Measurements from ENCODE around the gene UNC119.

Gene UNC119

DNA sequence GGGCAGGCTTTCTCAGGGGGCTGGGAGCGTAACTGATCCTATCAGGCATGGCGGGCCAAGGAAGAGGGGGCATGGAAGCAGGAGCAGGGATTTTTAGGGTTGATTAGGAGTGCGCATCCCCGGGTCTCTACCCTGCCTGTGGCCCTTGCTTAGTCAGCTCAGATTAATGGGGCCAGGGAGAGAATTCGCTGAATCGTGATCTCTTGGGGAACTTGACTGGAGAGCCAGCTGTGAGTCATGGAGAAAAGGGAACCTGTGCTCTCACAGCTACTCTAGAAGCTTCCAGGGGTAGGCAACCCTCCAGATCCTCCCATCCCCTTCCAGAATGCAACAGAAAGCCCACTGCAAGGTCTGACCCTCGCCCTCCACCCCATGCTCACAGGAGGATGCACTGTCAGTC is 42.6 kb downstream of the UNC119 start:
- H3K36me3 ChIP-seq, result no peaks in the 10 kb centered on the region
- TF ChIP-seq, protein P1, sequence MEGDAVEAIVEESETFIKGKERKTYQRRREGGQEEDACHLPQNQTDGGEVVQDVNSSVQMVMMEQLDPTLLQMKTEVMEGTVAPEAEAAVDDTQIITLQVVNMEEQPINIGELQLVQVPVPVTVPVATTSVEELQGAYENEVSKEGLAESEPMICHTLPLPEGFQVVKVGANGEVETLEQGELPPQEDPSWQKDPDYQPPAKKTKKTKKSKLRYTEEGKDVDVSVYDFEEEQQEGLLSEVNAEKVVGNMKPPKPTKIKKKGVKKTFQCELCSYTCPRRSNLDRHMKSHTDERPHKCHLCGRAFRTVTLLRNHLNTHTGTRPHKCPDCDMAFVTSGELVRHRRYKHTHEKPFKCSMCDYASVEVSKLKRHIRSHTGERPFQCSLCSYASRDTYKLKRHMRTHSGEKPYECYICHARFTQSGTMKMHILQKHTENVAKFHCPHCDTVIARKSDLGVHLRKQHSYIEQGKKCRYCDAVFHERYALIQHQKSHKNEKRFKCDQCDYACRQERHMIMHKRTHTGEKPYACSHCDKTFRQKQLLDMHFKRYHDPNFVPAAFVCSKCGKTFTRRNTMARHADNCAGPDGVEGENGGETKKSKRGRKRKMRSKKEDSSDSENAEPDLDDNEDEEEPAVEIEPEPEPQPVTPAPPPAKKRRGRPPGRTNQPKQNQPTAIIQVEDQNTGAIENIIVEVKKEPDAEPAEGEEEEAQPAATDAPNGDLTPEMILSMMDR (IDR thresholded peaks at IDR 0.05; ENCODE audit: low read depth, low read length), result no peak
- no peaks in the 10 kb centered on the region for H3K4me1 ChIP-seq
- no peaks in the 10 kb centered on the region for H3K9me3 ChIP-seq
- no peaks in the 10 kb centered on the region for H3K27me3 ChIP-seq
- no peak for DNase-seq
- H3K4me3 ChIP-seq (ENCODE audit: low read depth, low read length), result no peak overlapping the region

DNA sequence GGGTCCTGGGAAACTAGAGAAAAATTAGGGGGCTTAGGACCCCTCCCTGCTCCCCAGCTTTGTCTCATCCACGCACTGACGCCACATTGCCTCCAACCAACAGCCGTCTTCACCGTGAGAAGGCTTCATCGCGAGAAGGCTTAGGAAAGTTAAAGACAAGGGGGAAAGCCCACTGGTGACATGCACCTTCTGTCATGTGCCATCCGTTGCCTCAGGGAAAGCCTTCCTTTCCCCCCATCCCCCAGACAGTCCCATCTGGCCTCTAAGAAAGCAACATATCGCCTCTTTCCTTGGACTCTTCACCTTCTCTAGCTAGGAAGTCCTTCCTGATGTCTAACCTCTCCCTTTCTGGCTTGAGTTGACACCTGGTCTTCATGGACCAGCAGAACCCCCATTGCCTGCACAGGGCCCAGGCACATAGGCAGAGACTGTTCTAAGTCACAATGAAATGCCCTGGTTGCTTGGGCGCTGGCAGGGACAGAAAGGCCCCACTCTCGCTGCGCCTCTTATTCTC is 44.2 kb downstream of the UNC119 start:
- TF ChIP-seq, protein P1 (IDR thresholded peaks at IDR 0.05; ENCODE audit: low read depth, low read length), result no peak
- Histone ChIP-seq H3K36me3 (no peaks in the 10 kb centered on the region), H3K4me1 (no peaks in the 10 kb centered on the region), H3K9me3 (no peaks in the 10 kb centered on the region), H3K27me3 (no peaks in the 10 kb centered on the region), H3K4me3 (ENCODE audit: low read depth, low read length) (no peak overlapping the region)
- DNase-seq, result no peak

GRCh38 chr17:28507567-28508203 is 44.7 kb downstream of the UNC119 start:
- Histone ChIP-seq H3K4me1 (no peaks in the 10 kb centered on the region), H3K36me3 (no peaks in the 10 kb centered on the region), H3K27me3 (no peaks in the 10 kb centered on the region), H3K9me3 (no peaks in the 10 kb centered on the region), H3K4me3 (ENCODE audit: low read depth, low read length) (no peak overlapping the region)
- no peak for DNase-seq
- TF ChIP-seq, protein P1 (IDR thresholded peaks at IDR 0.05; ENCODE audit: low read depth, low read length), result no peak

GRCh38 chr17:28506763-28507487 is 45.5 kb downstream of the UNC119 start:
- no peaks in the 10 kb centered on the region for H3K27me3 ChIP-seq
- no peak for DNase-seq
- TF ChIP-seq, protein P1 (IDR thresholded peaks at IDR 0.05; ENCODE audit: low read depth, low read length), result no peak
- no peaks in the 10 kb centered on the region for H3K9me3 ChIP-seq
- no peak overlapping the region for H3K4me3 ChIP-seq (ENCODE audit: low read depth, low read length)
- H3K4me1 ChIP-seq, result no peaks in the 10 kb centered on the region
- no peaks in the 10 kb centered on the region for H3K36me3 ChIP-seq

DNA sequence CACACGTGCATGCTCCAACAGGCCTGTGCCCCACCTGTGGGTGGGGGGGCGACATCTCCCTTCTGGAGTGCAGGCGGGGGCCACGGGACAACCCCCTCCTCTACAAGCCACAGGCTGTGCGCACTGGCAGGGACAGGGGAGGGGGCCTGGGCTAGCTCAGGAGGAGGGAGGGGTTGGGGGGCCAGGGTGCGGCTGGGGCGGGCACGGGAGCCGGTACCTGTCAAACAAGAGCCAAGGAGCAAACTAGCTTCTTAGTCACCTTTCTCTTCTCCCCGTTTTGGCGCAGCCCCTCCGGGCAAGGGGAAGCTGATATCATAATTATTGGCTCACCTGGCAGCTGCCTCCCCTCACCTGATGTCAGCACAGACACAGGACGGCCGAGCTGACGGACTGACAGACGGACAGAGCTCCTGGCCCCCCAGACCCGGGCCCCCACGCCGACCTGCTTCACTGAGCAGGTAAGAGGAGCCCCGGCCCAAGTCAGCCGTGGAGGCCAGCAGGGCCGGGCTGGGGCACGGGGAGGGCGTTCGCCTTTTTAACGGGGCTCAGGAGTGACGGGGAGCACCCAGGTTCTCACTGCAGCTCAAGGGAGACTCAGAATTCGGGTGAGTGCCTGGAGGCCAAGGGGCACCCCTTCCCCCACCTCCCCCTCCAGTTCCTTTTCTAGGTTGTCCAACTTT is 46.3 kb downstream of the UNC119 start, which contains the start of gene FOXN1:
Gene FOXN1, plus strand, starts transcription at position 363 of the 680 bp plus-strand sequence. CDS start 17,622 bp downstream, outside the sequence.
- no peaks in the 10 kb centered on the region for H3K9me3 ChIP-seq
- H3K4me1 ChIP-seq, result peaks cover 5% of the 10 kb centered on the region
- H3K36me3 ChIP-seq, result no peaks in the 10 kb centered on the region
- TF ChIP-seq, protein P1 (IDR thresholded peaks at IDR 0.05; ENCODE audit: low read depth, low read length), result no peak
- no peak within 1 kb of the TSS for H3K4me3 ChIP-seq (ENCODE audit: low read depth, low read length)
- no peaks in the 10 kb centered on the region for H3K27me3 ChIP-seq
- no peak for DNase-seq
